Neuronal stem cell (in vitro differentiated cells): Measurements from ENCODE around the gene EPHA6.

ENCODE experiments used
- DNase-seq: peaks from one replicate; pipeline ENCODE4 v3.0.0-alpha.2; 2013; ENCODE audit warnings: low spot score
- H2AFZ ChIP-seq: one replicate; pipeline ENCODE4 v1.6.1; 2013; ENCODE audit warnings: mild to moderate bottlenecking, low read length, inconsistent platforms
- H2AK5ac ChIP-seq: 2 replicates; pipeline ENCODE4 v1.6.1; 2013; ENCODE audit warnings: low read depth, mild to moderate bottlenecking, inconsistent platforms, low read length, moderate library complexity, mixed read lengths
- H2BK120ac ChIP-seq: 2 replicates; pipeline ENCODE4 v1.6.1; 2013; ENCODE audit warnings: low read depth, mild to moderate bottlenecking, inconsistent platforms, low read length, moderate library complexity, mixed read lengths
- H2BK12ac ChIP-seq: one replicate; pipeline ENCODE4 v1.6.1; 2013; ENCODE audit warnings: low read length, inconsistent platforms
- H2BK15ac ChIP-seq: 2 replicates; pipeline ENCODE4 v1.6.1; 2013; ENCODE audit warnings: mild to moderate bottlenecking, low read length, inconsistent platforms, mixed read lengths
- H2BK5ac ChIP-seq: one replicate; pipeline ENCODE4 v1.6.1; 2013; ENCODE audit warnings: inconsistent platforms, mild to moderate bottlenecking, low read length, moderate library complexity
- H3K14ac ChIP-seq: one replicate; pipeline ENCODE4 v1.6.1; 2013; ENCODE audit warnings: low read length, inconsistent platforms
- H3K18ac ChIP-seq: 2 replicates; pipeline ENCODE4 v1.6.1; 2013; ENCODE audit warnings: low read length, inconsistent platforms
- H3K23ac ChIP-seq: 2 replicates; pipeline ENCODE4 v1.6.1; 2013; ENCODE audit warnings: low read depth, mild to moderate bottlenecking, mixed read lengths, low read length, inconsistent platforms; ENCODE audit not compliant: poor library complexity
- H3K27ac ChIP-seq: replicated peaks from 3 replicates; pipeline ENCODE4 v1.5.1; 2013; ENCODE audit warnings: low read length, inconsistent platforms
- H3K27me3 ChIP-seq, 3 experiments: 2 replicates each; pipeline ENCODE4 v1.6.1; 2013; ENCODE audit warnings: low read length in 3 of 3, mild to moderate bottlenecking in 2 of 3, inconsistent platforms in 1 of 3, low read depth in 1 of 3, mixed read lengths in 1 of 3, moderate library complexity in 1 of 3; ENCODE audit not compliant: control insufficient read depth in 3 of 3, insufficient read depth in 3 of 3
- H3K36me3 ChIP-seq, 2 donors: replicated peaks in 1 of 2; 2 replicates each; pipeline ENCODE4 v1.6.1; 2013; ENCODE audit warnings: low read length in 2 of 2; ENCODE audit not compliant: control insufficient read depth in 2 of 2, insufficient read depth in 2 of 2
- H3K4ac ChIP-seq: 2 replicates; pipeline ENCODE4 v1.6.1; 2013; ENCODE audit warnings: inconsistent platforms, mild to moderate bottlenecking, low read length, moderate library complexity
- H3K4me1 ChIP-seq, 2 donors: 1 replicate in 1 of 2; 2 replicates in 1 of 2; pipeline ENCODE4 v1.6.1; 2013; ENCODE audit warnings: low read length in 2 of 2, low read depth in 1 of 2; ENCODE audit not compliant: control insufficient read depth in 2 of 2, insufficient read depth in 1 of 2
- H3K4me2 ChIP-seq: one replicate; pipeline ENCODE4 v1.6.1; 2013; ENCODE audit warnings: mild to moderate bottlenecking, low read length, inconsistent platforms; ENCODE audit not compliant: insufficient read depth, poor library complexity, severe bottlenecking
- H3K4me3 ChIP-seq, 2 donors: 2 replicates each; pipeline ENCODE4 v1.5.1; 2013; ENCODE audit warnings: low read length in 2 of 2, mild to moderate bottlenecking in 2 of 2, inconsistent platforms in 1 of 2, moderate library complexity in 1 of 2
- H3K79me1 ChIP-seq: one replicate; pipeline ENCODE4 v1.6.1; 2013; ENCODE audit warnings: low read depth, mild to moderate bottlenecking, inconsistent platforms, low read length, moderate library complexity
- H3K9ac ChIP-seq: one replicate; pipeline ENCODE4 v1.6.1; 2013; ENCODE audit warnings: mild to moderate bottlenecking, low read depth, low read length, inconsistent platforms; ENCODE audit not compliant: poor library complexity
- H3K9me3 ChIP-seq, 2 donors: replicated peaks in 1 of 2; 2 replicates each; pipeline versions ENCODE3 to v1.6.1; 2013; ENCODE audit warnings: low read length in 2 of 2, mild to moderate bottlenecking in 2 of 2, inconsistent platforms in 1 of 2, low read depth in 1 of 2, mixed read lengths in 1 of 2, moderate library complexity in 1 of 2; ENCODE audit not compliant: control insufficient read depth in 2 of 2, insufficient read depth in 1 of 2
- H4K8ac ChIP-seq: one replicate; pipeline ENCODE4 v1.6.1; 2013; ENCODE audit warnings: low read depth, mild to moderate bottlenecking, inconsistent platforms, low read length, moderate library complexity
- H4K91ac ChIP-seq: one replicate; pipeline ENCODE4 v1.6.1; 2013; ENCODE audit warnings: low read length, low read depth, mild to moderate bottlenecking, inconsistent platforms; ENCODE audit not compliant: poor library complexity
- WGBS, 2 donors: extraction: QIAGEN DNeasy Blood & Tissue Kit; methylation state at CpG; one replicate each; pipeline ENCODE4 v1.1.7; 2013; ENCODE audit warnings: missing lambda C conversion rate in 2 of 2, mixed read lengths in 1 of 2; ENCODE audit not compliant: insufficient read length in 2 of 2, insufficient replicate concordance in 1 of 2; ENCODE audit errors: extremely low coverage in 2 of 2; 5-methylcytosine and 5-hydroxymethylcytosine counted together

EPHA6 gene

DNA sequence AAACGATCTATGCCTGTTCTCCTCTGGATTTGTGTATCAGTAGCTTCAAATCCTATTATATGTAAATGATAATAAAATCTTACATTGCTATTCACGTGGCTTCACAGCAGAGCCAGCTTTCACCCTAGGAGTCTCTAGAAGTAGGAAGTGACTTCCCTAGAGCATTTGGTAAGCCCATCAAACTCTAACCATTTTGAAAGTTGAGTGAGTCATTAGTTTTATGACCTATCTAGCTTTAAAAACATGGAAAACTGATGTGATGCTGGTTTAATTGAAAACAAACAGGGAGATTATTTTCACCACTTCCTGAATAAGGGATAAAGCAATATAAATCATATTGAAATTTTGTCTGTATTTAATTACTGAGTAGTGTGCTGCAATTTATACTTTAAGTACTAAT, 275.2 kb downstream of the EPHA6 start:
- no peak for DNase-seq
- Histone ChIP-seq H3K4me2 (no peak overlapping the region), H4K91ac (no peak overlapping the region), H2BK12ac (no peak overlapping the region), H3K27me3 (no peaks in the 10 kb centered on the region), H2AK5ac (no peak overlapping the region), H3K18ac (no peak overlapping the region), H3K27ac (no peak overlapping the region), H2BK15ac (no peak overlapping the region), H3K9ac (no peak overlapping the region), H3K4me3 (no peak overlapping the region), H3K23ac (no peak overlapping the region), H4K8ac (no peak overlapping the region), H3K4me1 (no peaks in the 10 kb centered on the region), H2BK120ac (no peak overlapping the region), H3K79me1 (no peaks in the 10 kb centered on the region), H2AFZ (no peak overlapping the region), H3K36me3 (no peaks in the 10 kb centered on the region), H3K14ac (no peak overlapping the region), H3K9me3 (no peaks in the 10 kb centered on the region), H2BK5ac (no peak overlapping the region), H3K4ac (no peak overlapping the region)
- no CpG with 5 or more reads among the region's 2 CpGs for WGBS, 2 donors

DNA sequence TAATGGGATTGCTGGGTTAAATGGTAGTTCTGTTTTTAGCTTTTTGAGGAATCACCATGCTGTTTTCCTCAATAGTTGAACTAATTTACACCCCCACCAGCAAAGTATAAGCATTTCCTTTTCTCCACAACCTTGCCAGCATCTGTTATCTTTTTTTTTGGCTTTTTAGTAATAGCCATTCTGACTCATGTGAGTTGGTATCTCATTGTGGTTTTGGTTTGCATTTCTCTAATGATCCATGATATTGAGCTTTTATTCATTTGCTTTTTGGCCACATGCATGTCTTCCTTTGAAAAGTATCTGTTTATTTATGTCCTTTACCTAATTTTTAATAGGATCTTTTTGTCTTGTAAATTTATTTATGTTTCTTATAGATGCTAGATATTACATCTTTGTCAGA, 288.2 kb downstream of the EPHA6 start:
- no peak overlapping the region for H2BK15ac ChIP-seq
- H2BK12ac ChIP-seq: no peak overlapping the region
- DNase-seq: no peak
- H3K14ac ChIP-seq: no peak overlapping the region
- H3K36me3 ChIP-seq: no peaks in the 10 kb centered on the region
- H3K9ac ChIP-seq: no peak overlapping the region
- H3K23ac ChIP-seq: no peak overlapping the region
- no peak overlapping the region for H4K8ac ChIP-seq
- no peak overlapping the region for H2AFZ ChIP-seq
- no peak overlapping the region for H4K91ac ChIP-seq
- H3K4me1 ChIP-seq: no peaks in the 10 kb centered on the region
- H3K4me3 ChIP-seq: no peak overlapping the region
- no peak overlapping the region for H3K4me2 ChIP-seq
- no peak overlapping the region for H3K4ac ChIP-seq
- H3K18ac ChIP-seq: no peak overlapping the region
- H2AK5ac ChIP-seq: no peak overlapping the region
- no peak overlapping the region for H3K27ac ChIP-seq
- H3K79me1 ChIP-seq: no peaks in the 10 kb centered on the region
- no peak overlapping the region for H2BK5ac ChIP-seq
- H2BK120ac ChIP-seq: no peak overlapping the region
- no peaks in the 10 kb centered on the region for H3K27me3 ChIP-seq
- no peaks in the 10 kb centered on the region for H3K9me3 ChIP-seq

DNA sequence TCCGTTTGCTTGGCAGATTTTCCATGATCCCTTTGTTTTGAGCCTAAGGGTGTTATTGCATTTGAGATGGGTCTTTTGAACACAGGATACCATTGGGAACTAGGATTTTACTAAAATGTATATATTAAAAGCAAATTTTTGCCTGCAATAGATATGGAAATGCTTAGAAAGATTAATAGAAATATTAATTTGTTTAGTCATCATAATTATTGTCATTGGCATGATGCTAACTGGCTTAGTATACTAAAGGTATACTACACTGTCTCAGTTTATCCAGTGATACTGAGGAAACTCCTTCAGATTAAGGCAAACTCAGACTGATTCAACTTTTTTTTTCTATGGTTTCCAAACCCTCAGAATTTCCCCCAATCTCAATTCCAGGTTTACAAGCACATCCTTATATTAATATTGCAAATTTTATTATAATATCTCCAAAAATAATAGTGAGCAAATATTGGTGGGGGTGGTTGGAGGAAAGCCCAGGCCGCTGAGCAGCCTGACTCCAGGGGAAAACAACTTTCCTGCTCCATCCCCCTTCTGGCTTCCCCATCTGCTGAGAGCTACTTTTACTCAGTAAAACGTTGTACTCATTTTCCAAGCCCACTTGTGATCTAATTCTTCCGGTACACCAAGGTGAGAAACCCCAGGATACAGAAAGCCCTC, 291.7 kb downstream of the EPHA6 start:
- H3K9me3 ChIP-seq: no peaks in the 10 kb centered on the region
- no peak overlapping the region for H4K91ac ChIP-seq
- H3K9ac ChIP-seq: no peak overlapping the region
- no peak overlapping the region for H2AFZ ChIP-seq
- no peak for DNase-seq
- no CpG with 5 or more reads among the region's 4 CpGs for WGBS, 2 donors
- H2AK5ac ChIP-seq: no peak overlapping the region
- no peak overlapping the region for H2BK12ac ChIP-seq
- H3K27me3 ChIP-seq: no peaks in the 10 kb centered on the region
- no peak overlapping the region for H3K18ac ChIP-seq
- H3K23ac ChIP-seq: no peak overlapping the region
- H3K36me3 ChIP-seq: no peaks in the 10 kb centered on the region
- H2BK120ac ChIP-seq: no peak overlapping the region
- no peaks in the 10 kb centered on the region for H3K4me1 ChIP-seq
- no peak overlapping the region for H3K4ac ChIP-seq
- no peak overlapping the region for H3K4me3 ChIP-seq
- H3K27ac ChIP-seq: no peak overlapping the region
- no peak overlapping the region for H2BK5ac ChIP-seq
- H3K79me1 ChIP-seq: no peaks in the 10 kb centered on the region
- H3K4me2 ChIP-seq: no peak overlapping the region
- H4K8ac ChIP-seq: no peak overlapping the region
- no peak overlapping the region for H2BK15ac ChIP-seq
- H3K14ac ChIP-seq: no peak overlapping the region

DNA sequence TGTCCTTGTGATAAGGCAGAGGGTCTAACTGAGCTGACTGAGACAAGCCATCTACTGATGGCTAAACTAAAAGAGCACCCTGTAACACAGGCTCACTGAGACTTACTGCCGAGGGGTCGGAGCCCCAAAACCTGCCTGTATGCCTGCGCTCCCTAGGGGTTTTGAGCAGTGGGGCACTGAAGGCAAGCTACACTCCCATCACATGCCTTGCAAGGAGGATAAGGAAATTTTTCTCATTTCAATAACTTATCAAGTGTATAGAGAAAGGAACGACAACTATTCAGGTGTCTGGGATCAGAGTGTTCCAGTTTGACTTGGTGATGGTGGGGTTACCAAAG, 292.2 kb downstream of the EPHA6 start:
- Histone ChIP-seq H3K4me1 (no peaks in the 10 kb centered on the region), H3K14ac (no peak overlapping the region), H2BK120ac (no peak overlapping the region), H3K36me3 (no peaks in the 10 kb centered on the region), H3K18ac (no peak overlapping the region), H3K27ac (no peak overlapping the region), H3K9ac (no peak overlapping the region), H2AK5ac (no peak overlapping the region), H3K4me3 (no peak overlapping the region), H3K4me2 (no peak overlapping the region), H2BK12ac (no peak overlapping the region), H3K79me1 (no peaks in the 10 kb centered on the region), H3K9me3 (no peaks in the 10 kb centered on the region), H2BK15ac (no peak overlapping the region), H3K23ac (no peak overlapping the region), H3K4ac (no peak overlapping the region), H2AFZ (no peak overlapping the region), H2BK5ac (no peak overlapping the region), H4K8ac (no peak overlapping the region), H4K91ac (no peak overlapping the region), H3K27me3 (no peaks in the 10 kb centered on the region)
- no CpG with 5 or more reads among the region's 4 CpGs for WGBS, 2 donors
- DNase-seq: no peak
